ENCODE results near the gene PPP3R1.

DNA sequence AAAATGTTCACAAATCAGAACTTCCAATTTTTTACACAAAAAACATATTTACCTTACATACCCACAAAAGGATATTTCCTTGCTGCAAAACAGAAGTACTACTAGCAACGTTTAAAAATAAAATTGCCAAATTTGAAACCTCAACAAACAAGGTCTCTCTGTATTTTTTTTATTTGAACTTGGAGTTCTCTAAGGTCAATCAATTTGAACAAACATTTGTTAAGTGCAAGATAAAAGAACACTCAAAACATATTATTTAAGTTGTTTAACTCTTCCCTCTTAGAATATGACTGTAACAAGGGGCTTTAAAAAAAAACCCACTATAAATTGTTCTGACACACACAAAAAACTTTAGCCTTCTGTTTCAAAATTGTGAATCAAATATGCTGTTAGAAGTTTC lies 65.0 kb downstream of the PPP3R1 start:
- TF ChIP-seq, protein P1, sequence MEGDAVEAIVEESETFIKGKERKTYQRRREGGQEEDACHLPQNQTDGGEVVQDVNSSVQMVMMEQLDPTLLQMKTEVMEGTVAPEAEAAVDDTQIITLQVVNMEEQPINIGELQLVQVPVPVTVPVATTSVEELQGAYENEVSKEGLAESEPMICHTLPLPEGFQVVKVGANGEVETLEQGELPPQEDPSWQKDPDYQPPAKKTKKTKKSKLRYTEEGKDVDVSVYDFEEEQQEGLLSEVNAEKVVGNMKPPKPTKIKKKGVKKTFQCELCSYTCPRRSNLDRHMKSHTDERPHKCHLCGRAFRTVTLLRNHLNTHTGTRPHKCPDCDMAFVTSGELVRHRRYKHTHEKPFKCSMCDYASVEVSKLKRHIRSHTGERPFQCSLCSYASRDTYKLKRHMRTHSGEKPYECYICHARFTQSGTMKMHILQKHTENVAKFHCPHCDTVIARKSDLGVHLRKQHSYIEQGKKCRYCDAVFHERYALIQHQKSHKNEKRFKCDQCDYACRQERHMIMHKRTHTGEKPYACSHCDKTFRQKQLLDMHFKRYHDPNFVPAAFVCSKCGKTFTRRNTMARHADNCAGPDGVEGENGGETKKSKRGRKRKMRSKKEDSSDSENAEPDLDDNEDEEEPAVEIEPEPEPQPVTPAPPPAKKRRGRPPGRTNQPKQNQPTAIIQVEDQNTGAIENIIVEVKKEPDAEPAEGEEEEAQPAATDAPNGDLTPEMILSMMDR (IDR thresholded peaks at IDR 0.05): no peak
- no peak for TF ChIP-seq POLR2AphosphoS5 (IDR thresholded peaks at IDR 0.05)
